KOPT-K1 (cell line): ENCODE results near the gene CCL2.

Experiments
- H3K27ac ChIP-seq: fragments of 200-600 bp; sonication (generic); 2 replicates; pipeline ENCODE4 v1.5.1; 2016; ENCODE audit warnings: antibody characterized with exemption, mild to moderate bottlenecking, low read depth, low read length; ENCODE audit not compliant: poor library complexity, severe bottlenecking
- H3K36me3 ChIP-seq: fragments of 200-600 bp; sonication (generic); 2 replicates; pipeline ENCODE4 v1.5.1; 2017; ENCODE audit warnings: antibody characterized with exemption, mild to moderate bottlenecking, low read length, moderate library complexity; ENCODE audit not compliant: insufficient read depth
- H3K9me3 ChIP-seq: fragments of 200-600 bp; sonication (generic); 2 replicates; pipeline ENCODE4 v1.5.1; 2017; ENCODE audit warnings: antibody characterized with exemption, low read length, mild to moderate bottlenecking; ENCODE audit not compliant: insufficient read depth, poor library complexity, severe bottlenecking

The CCL2 gene

DNA sequence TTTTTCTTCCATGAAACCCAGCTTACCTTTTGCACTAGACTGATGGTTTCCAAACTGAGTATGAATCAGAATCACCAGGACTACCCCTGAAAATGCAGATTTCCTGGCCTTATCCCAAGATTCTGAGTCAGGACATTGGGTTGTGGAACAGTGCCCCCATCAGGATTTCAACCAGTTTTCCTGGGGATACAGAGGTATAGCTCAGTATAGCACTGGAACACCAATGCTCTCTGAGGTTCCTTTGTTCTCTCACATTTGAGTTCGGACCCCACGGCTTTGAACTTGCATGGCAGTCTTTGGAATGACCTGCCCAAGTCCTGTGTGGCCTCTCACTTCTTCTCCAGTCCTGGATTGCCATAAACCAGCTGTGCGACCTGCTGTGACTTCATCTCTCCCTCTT, 51.4 kb downstream of the CCL2 start:
- Histone ChIP-seq H3K27ac (no peak overlapping the region), H3K36me3 (no peaks in the 10 kb centered on the region), H3K9me3 (no peaks in the 10 kb centered on the region)
